HepG2 (cell line): ENCODE data around the gene RIPOR1. TPM values are rescaled to one million over a fixed set of nuclear protein-coding genes. Genes with fewer than 3 reads are reported as not detected.
A peak's percentile ranks its signal among the peaks of the same experiment; 100 is the strongest.

ENCODE experiments used
- AHDC1 ChIP-seq: sonication (generic); formaldehyde crosslinking; IDR thresholded peaks from 2 replicates; pipeline ENCODE4 v1.5.1; 2020; ENCODE audit warnings: mild to moderate bottlenecking, missing genetic modification reagents, borderline replicate concordance
- DR1 ChIP-seq: sonication (generic); formaldehyde crosslinking; IDR thresholded peaks from 2 replicates; pipeline ENCODE4 v1.8.0; 2021; ENCODE audit warnings: mild to moderate bottlenecking, missing genetic modification reagents, inconsistent platforms
- FOSL2 ChIP-seq: sonication (generic); formaldehyde crosslinking; IDR thresholded peaks from 2 replicates; pipeline ENCODE4 v1.4.0; 2020; ENCODE audit warnings: missing genetic modification reagents
- FOXK1 ChIP-seq: sonication (generic); formaldehyde crosslinking; IDR thresholded peaks from 2 replicates; pipeline ENCODE4 v1.4.0; 2020; ENCODE audit warnings: low read depth, missing genetic modification reagents, borderline replicate concordance
- HNF4A ChIP-seq: sonication (generic); formaldehyde crosslinking; IDR thresholded peaks from 2 replicates; pipeline ENCODE4 v1.4.0; 2020; ENCODE audit warnings: missing genetic modification reagents
- JUNB ChIP-seq: sonication (generic); formaldehyde crosslinking; IDR thresholded peaks from 2 replicates; pipeline ENCODE4 v1.8.0; 2022; ENCODE audit warnings: missing genetic modification reagents, mild to moderate bottlenecking, borderline replicate concordance
- KDM5B ChIP-seq: sonication (generic); formaldehyde crosslinking; IDR thresholded peaks from 2 replicates; pipeline ENCODE4 v1.4.0; 2020; ENCODE audit warnings: missing genetic modification reagents, mild to moderate bottlenecking, borderline replicate concordance
- MXD1 ChIP-seq: sonication (generic); formaldehyde crosslinking; IDR thresholded peaks from 2 replicates; pipeline ENCODE4 v1.4.0; 2020; ENCODE audit warnings: mild to moderate bottlenecking, missing genetic modification reagents
- RFXANK ChIP-seq: IDR thresholded peaks from 2 replicates; pipeline ENCODE4 v1.6.1; 2016
- USF2 ChIP-seq, 2 experiments: sonication (generic) in 1 of 2; formaldehyde crosslinking in 1 of 2; IDR thresholded peaks; 2 replicates each; pipeline versions ENCODE4 v1.5.1 to v1.6.1; 2011 to 2020; ENCODE audit warnings: borderline replicate concordance in 1 of 2, low read depth in 1 of 2, low read length in 1 of 2, mild to moderate bottlenecking in 1 of 2, missing genetic modification reagents in 1 of 2, moderate library complexity in 1 of 2
- ZNF331 ChIP-seq: sonication (generic); formaldehyde crosslinking; IDR thresholded peaks from 2 replicates; pipeline ENCODE4 v1.4.0; 2020; ENCODE audit warnings: missing genetic modification reagents
- ZNF451 ChIP-seq: sonication (generic); formaldehyde crosslinking; IDR thresholded peaks from 2 replicates; pipeline ENCODE4 v1.5.0; 2020; ENCODE audit warnings: mild to moderate bottlenecking, missing genetic modification reagents
- ZNF543 ChIP-seq: sonication (generic); formaldehyde crosslinking; IDR thresholded peaks from 2 replicates; pipeline ENCODE4 v1.4.0; 2020; ENCODE audit warnings: mild to moderate bottlenecking, missing genetic modification reagents
- polyA plus RNA-seq, 8 experiments: library from polyadenylated mRNA; depleted of rRNA in 3 of 8; stranded (reverse) in 7 of 8; unstranded in 1 of 8; fragments of >200 nt; fragmentation: Illumina TruSeq in 4 of 8; extraction: Trizol in 4 of 8; gene quantifications; 2 replicates each; pipeline versions ENCODE4 v1.2.1 to v1.2.3, GENCODE V29; 2011 to 2016; ENCODE audit warnings: low read depth in 4 of 8, missing spikeins in 1 of 8, mixed read lengths in 1 of 8; ENCODE audit not compliant: insufficient read depth in 1 of 8
- total RNA-seq, 5 experiments: library from RNA; depleted of rRNA; stranded (reverse); fragments of >200 nt; fragmentation: Illumina TruSeq; extraction: Trizol; gene quantifications; 2 replicates each; pipeline ENCODE4 v1.2.3, GENCODE V29; 2016; ENCODE audit warnings: low read depth in 1 of 5
- TF ChIP-seq, protein P1 (sequence below): sonication (generic); formaldehyde crosslinking; IDR thresholded peaks from 2 replicates; pipeline ENCODE4 v1.5.0; 2020; ENCODE audit warnings: missing genetic modification reagents, mild to moderate bottlenecking, borderline replicate concordance
- TF ChIP-seq, protein P2 (sequence below): sonication (generic); formaldehyde crosslinking; IDR thresholded peaks from 2 replicates; pipeline ENCODE4 v1.5.1; 2020; ENCODE audit warnings: missing genetic modification reagents, mild to moderate bottlenecking, borderline replicate concordance

RIPOR1 gene
- total and polyA plus RNA-seq, 2 of the 13 experiments (the other 11 are each of a cell fraction or from before 2014, with no cell fraction given): 4.6 to 8.1 TPM

GRCh38 chr16:67537636-67538591, 9.3 kb downstream of the RIPOR1 start (continued):
- no peak for TF ChIP-seq MXD1 (CRISPR knock-in tag)
- TF ChIP-seq, protein P1, sequence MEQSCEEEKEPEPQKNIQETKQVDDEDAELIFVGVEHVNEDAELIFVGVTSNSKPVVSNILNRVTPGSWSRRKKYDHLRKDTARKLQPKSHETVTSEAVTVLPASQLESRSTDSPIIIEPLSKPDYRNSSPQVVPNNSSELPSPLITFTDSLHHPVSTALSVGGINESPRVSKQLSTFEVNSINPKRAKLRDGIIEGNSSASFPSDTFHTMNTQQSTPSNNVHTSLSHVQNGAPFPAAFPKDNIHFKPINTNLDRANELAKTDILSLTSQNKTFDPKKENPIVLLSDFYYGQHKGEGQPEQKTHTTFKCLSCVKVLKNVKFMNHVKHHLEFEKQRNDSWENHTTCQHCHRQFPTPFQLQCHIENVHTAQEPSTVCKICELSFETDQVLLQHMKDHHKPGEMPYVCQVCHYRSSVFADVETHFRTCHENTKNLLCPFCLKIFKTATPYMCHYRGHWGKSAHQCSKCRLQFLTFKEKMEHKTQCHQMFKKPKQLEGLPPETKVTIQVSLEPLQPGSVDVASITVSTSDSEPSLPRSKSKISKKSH (CRISPR knock-in tag): no peak
- TF ChIP-seq DR1 (CRISPR knock-in tag): no peak
- TF ChIP-seq ZNF331: peak; percentile 48; the same call in 1 of the 2 replicates
- TF ChIP-seq KDM5B (CRISPR knock-in tag): no peak; the same call in 1 of the 2 replicates
- TF ChIP-seq HNF4A (CRISPR knock-in tag): no peak
- TF ChIP-seq JUNB: no peak
- TF ChIP-seq ZNF451 (CRISPR knock-in tag): no peak
- TF ChIP-seq FOSL2 (CRISPR knock-in tag): 0 out of 2 replicates have a peak, but pooled peaks have one; percentile 6
- no peak for TF ChIP-seq USF2 (IDR thresholded peaks at IDR 0.05; ENCODE audit: low read depth, low read length)
- TF ChIP-seq USF2 (CRISPR knock-in tag; IDR thresholded peaks at IDR 0.05; ENCODE audit: borderline replicate concordance): no peak
- peak; percentile 46; the same call in 1 of the 2 replicates for TF ChIP-seq ZNF543 (CRISPR knock-in tag)
- TF ChIP-seq AHDC1 (CRISPR knock-in tag): no peak
- TF ChIP-seq RFXANK (CRISPR knock-in tag): no peak
- TF ChIP-seq, protein P2, sequence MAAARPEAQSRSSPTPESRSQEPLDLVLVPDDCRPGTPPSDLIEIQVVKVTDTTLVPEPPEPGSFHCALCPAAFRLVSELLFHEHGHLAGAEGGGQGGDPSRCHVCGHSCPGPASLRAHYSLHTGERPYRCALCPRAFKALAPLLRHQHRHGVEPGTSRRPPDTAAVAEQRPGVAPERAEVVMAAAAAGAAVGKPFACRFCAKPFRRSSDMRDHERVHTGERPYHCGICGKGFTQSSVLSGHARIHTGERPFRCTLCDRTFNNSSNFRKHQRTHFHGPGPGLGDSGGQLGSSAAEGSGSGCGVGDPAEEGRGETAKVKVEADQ (CRISPR knock-in tag): no peak
- TF ChIP-seq FOXK1 (CRISPR knock-in tag): no peak
